ENCODE measurements around the gene TMEM223.
"Not testable (repeated sequence)": the region's sequence is repeated elsewhere in the genome, so short reads cannot be mapped to it uniquely, and the experiment has no call there.

The TMEM223 gene

DNA sequence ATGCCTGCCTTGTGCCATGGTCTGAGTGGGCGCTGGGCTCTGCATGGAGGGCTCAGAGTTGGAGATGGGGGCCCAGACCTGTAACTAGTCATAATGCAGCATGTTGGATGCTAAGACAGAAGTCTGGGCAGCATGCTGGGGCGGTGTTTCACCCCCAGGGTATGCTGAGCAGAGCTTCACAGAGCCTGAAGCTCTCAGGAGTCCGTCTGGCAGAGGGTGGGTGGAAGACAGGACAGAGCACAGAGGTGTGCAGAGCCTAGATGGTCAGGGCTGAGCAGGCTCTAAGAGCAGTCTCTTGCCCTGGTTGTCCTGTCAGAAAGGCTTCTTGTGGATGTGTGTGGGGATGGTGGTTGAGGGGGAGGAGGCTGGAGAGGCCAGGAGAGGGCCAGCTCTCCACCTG lies 13.4 kb downstream of the TMEM223 start:
- peak overlapping the region; percentile 94 for H3K27ac Mint-ChIP-seq
- DNase-seq (ENCODE audit: low spot score in 2 of 2) (no peak), ATAC-seq (peak; percentile 19)
- H3K4me3 Mint-ChIP-seq: peak overlapping the region; percentile 58
- H3K36me3 Mint-ChIP-seq: peaks cover 78% of the 10 kb centered on the region
- H3K9me3 Mint-ChIP-seq: no peaks in the 10 kb centered on the region
- peaks cover 23% of the 10 kb centered on the region for H3K4me1 Mint-ChIP-seq

DNA sequence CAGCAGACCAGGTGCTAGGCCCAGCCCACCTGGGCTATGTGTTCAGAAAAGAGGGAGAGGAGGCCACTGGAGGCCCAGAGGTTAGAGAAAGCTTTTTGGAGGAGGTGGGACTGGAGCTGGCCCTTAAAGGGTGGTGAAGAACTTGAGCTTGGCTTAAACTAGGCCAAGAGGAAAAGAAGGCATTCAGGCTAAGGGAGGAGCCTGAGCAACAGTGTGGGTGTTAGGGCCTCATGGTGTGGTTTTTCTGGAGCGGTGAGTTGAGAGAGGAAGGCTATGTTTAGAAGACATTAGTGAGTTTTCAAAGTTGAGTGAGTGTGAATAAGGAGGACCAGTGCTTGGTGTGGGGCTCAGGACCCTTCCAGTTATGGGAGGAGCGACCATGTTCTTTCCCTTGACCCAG lies 14.4 kb downstream of the TMEM223 start:
- peak overlapping the region; percentile 94 for H3K27ac Mint-ChIP-seq
- H3K36me3 Mint-ChIP-seq: peaks cover 67% of the 10 kb centered on the region
- DNase-seq (ENCODE audit: low spot score in 2 of 2) (no peak), ATAC-seq (peak; percentile 82)
- peaks cover 25% of the 10 kb centered on the region for H3K4me1 Mint-ChIP-seq
- H3K9me3 Mint-ChIP-seq: no peaks in the 10 kb centered on the region
- peak overlapping the region; percentile 58 for H3K4me3 Mint-ChIP-seq

DNA sequence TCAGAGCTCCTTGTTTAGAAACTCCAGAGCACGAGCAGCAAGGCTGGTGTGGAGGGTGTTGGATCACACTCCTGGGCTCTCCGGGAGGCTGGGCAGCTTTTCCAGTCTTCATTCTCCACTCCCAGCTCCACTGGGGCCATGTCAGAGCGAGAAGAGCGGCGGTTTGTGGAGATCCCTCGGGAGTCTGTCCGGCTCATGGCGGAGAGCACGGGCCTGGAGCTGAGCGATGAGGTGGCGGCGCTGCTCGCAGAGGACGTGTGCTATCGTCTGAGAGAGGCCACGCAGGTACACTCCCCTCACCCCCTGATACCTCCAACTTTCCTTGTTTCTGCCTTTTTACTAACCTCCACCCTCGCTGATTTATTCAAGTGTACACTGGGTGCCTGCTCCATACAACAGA lies 16.2 kb downstream of the TMEM223 start:
- peaks cover 40% of the 10 kb centered on the region for H3K4me1 Mint-ChIP-seq
- peak overlapping the region; percentile 70 for H3K27ac Mint-ChIP-seq
- H3K36me3 Mint-ChIP-seq: peaks cover 61% of the 10 kb centered on the region
- no peak for ATAC-seq
- H3K9me3 Mint-ChIP-seq: no peaks in the 10 kb centered on the region
- no peak for DNase-seq (ENCODE audit: low spot score in 2 of 2)
- H3K4me3 Mint-ChIP-seq: no peak overlapping the region

DNA sequence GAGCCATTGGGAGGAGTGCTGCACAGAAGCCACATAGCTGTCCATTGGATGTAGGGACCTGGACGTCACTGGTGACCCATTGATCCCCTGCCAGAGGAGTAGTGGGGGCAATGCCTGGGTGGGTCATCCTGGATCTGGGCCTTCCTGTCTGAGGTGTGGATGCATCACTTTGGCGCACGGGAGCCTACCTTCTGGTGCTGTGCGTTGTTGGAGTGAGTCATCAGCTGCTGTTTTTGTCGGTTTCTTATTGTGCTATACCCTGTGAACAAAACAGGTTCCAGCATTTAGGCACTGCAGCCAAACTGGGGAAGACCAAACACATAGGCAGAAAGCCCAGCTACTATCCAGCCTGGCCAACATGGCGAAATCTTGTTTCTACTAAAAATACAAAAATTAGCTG lies 17.4 kb downstream of the TMEM223 start:
- no peak for ATAC-seq
- peaks cover 59% of the 10 kb centered on the region for H3K36me3 Mint-ChIP-seq
- H3K4me1 Mint-ChIP-seq: peaks cover 51% of the 10 kb centered on the region
- no peak for DNase-seq (ENCODE audit: low spot score in 2 of 2)
- no peaks in the 10 kb centered on the region for H3K9me3 Mint-ChIP-seq
- peak overlapping the region; percentile 70 for H3K27ac Mint-ChIP-seq
- H3K4me3 Mint-ChIP-seq: no peak overlapping the region

DNA sequence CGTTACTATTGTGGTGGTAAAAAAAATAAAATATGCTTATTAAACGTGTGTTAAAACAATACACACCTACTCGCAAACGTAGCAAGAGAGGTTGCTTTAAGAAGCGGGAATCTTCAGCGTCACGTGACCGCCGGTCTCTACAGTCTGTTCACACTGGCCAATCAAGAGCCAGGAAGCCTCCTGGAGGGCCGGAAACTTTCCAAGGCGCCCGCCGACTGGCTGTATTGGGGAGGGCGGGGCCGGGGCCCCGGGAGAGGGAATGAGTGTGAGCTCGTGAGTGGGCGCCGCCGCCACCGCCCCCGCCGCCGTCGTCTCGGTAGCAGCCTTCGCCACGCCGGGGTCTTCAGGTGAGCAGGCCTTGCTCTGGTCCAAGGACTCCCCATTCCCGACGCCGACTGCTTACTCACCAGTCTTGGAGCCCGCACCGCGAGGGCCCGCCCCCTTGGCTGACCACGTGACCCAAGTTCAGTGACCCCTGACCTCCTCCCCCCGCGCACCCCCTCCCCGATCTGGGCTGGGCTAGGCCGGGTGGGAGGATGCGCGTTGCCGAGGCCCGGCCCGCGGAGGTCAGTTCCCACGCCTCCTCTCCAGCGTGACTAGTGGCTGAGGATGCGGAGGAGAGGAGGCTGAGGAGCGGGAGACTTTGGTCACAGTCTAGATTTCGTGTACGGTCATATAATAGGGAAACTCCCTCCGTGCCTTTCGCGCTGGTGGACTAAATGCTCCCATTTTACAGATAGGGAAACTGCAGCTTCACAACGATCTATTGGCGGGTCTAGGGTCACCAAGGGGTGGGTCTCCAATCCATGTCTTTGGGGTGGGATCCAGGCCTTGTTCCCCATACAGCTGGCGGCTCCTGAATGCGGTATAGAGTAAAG lies 20.4 kb downstream of the TMEM223 start, which contains the start of gene TAF6L:
TAF6L (plus strand) TSS at position 253 of the 878 bp plus-strand sequence. CDS start 4,388 bp downstream, outside the sequence.
- Mint-ChIP-seq H3K27ac (peak within 1 kb of the TSS; percentile 97), H3K9me3 (no peaks in the 10 kb centered on the region), H3K4me3 (peak within 1 kb of the TSS; percentile 90), H3K4me1 (peaks cover 33% of the 10 kb centered on the region), H3K36me3 (peaks cover 56% of the 10 kb centered on the region)
- peak; percentile 91 to 99 for DNase-seq (ENCODE audit: low spot score in 2 of 2)
- ATAC-seq: peak; percentile 92

DNA sequence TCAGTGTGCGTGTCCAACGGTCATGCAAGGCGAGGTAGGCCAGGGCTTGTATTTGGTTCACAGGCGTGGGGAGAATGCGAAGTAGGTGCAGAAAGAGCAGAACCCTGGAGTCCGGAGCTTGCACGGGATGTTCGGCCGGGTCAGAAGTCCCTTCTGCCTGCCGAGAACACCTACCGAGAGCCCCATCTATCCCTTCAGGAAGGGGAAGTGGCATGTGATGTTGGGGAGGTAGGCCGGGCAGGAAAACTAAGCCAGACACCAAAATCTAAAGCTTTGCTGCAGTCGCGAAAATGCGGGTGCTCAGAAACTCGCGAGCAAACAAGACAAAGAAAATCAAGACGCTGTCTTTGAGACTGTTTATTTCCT lies 21.0 kb downstream of the TMEM223 start:
- DNase-seq (ENCODE audit: low spot score in 2 of 2) (peak in 1 of 2 donors; percentile 73), ATAC-seq (no peak)
- peaks cover 33% of the 10 kb centered on the region for H3K4me1 Mint-ChIP-seq
- peaks cover 60% of the 10 kb centered on the region for H3K36me3 Mint-ChIP-seq
- H3K9me3 Mint-ChIP-seq: no peaks in the 10 kb centered on the region
- peak overlapping the region; percentile 97 for H3K27ac Mint-ChIP-seq
- peak overlapping the region; percentile 90 for H3K4me3 Mint-ChIP-seq

DNA sequence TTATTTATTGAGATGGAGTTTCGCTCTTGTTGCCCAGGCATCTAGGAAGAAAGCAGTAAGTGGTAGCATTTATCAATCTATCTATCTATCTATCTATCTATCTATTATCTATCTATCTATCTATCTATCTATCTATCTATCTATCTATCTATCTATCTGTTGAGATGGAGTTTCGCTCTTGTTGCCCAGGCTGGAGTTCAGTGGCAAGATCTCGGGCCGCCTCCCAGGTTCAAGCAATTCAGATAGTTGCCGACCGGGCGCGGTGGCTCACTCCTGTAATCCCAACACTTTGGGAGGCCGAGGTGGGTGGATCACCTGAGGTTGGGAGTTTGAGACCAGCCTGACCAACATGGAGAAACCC lies 31.0 kb downstream of the TMEM223 start:
- peaks cover 24% of the 10 kb centered on the region for H3K4me1 Mint-ChIP-seq
- not testable (repeated sequence) for H3K9me3 Mint-ChIP-seq; ATAC-seq; DNase-seq (ENCODE audit: low spot score in 2 of 2)
- peak overlapping the region; percentile 88 for H3K4me3 Mint-ChIP-seq
- peak overlapping the region; percentile 91 for H3K27ac Mint-ChIP-seq
- H3K36me3 Mint-ChIP-seq: peaks cover 44% of the 10 kb centered on the region

DNA sequence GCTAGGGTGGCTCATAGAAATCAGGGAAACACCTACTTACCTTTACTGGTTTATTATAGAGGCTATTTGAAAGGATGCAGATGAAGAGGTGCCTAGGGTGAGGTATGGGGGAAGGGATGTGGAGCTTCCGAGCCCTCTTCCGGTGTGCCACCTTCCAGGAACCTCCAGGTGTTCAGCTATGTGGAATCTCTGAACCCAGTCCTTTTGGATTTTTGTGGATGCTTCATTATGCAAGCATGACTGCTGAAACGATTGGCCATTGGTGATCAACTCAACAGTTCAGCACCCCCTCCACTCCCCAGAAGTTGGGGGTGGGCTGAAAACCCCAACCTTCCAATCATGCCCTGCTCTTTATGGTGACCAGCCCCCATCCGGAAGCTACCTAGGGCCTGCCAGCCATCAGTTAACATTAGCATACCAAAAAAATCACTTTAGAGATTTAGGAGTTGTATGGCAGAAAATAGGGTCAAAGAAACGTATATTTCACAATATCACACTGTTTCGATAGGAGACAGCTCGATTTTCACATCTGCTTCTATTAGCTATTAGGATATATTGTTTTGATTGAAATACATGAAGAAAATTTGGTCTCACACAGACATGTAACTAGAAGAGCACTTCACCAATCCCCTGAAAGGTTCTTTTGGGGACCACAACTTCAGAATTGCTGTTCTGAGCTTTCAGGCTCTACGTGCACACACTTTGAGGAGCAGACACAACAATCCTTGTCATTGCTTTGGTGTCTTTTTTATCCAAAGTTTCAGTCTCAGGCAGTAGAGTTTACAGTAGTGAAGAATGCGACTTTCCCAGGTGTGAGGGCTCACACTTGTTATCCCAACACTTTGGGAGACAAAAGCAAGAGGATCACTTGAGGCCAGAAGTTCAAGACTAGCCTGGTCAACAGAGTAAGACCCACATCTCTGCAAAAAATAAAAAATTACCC lies 33.7 kb downstream of the TMEM223 start:
- ATAC-seq (no peak), DNase-seq (ENCODE audit: low spot score in 2 of 2) (no peak)
- Mint-ChIP-seq H3K4me3 (no peak overlapping the region), H3K27ac (no peak overlapping the region), H3K9me3 (no peaks in the 10 kb centered on the region), H3K36me3 (peaks cover 33% of the 10 kb centered on the region), H3K4me1 (peaks cover 30% of the 10 kb centered on the region)

DNA sequence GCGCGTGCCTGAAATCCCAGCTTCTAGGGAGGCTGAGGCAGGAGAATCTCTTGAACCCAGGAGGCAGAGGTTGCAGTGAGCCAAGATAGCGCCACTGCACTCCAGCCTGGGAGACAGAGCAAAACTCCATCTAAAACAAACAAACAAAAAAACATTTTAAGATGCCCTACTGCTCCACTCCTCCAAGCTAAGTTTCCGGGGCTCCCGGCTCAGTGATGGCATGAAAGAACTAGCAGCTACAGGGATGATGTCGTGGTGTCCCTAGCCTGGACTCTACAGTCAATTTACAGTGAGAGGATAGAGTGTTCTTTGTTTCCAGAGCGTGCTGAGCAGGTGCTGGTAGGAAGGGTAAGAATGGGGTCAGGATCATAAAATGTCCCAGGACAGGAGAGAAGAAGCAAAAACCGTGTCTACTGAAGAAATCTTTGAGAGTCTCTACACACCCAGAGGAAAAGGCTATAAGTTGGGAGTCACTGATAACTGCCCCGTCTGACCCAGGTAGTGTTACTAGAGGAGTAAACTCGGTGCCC lies 36.7 kb downstream of the TMEM223 start:
- peak overlapping the region; percentile 87 for H3K4me3 Mint-ChIP-seq
- H3K27ac Mint-ChIP-seq: no peak overlapping the region
- DNase-seq (ENCODE audit: low spot score in 2 of 2): no peak
- H3K9me3 Mint-ChIP-seq: no peaks in the 10 kb centered on the region
- peaks cover 12% of the 10 kb centered on the region for H3K36me3 Mint-ChIP-seq
- peaks cover 20% of the 10 kb centered on the region for H3K4me1 Mint-ChIP-seq
- ATAC-seq: no peak

DNA sequence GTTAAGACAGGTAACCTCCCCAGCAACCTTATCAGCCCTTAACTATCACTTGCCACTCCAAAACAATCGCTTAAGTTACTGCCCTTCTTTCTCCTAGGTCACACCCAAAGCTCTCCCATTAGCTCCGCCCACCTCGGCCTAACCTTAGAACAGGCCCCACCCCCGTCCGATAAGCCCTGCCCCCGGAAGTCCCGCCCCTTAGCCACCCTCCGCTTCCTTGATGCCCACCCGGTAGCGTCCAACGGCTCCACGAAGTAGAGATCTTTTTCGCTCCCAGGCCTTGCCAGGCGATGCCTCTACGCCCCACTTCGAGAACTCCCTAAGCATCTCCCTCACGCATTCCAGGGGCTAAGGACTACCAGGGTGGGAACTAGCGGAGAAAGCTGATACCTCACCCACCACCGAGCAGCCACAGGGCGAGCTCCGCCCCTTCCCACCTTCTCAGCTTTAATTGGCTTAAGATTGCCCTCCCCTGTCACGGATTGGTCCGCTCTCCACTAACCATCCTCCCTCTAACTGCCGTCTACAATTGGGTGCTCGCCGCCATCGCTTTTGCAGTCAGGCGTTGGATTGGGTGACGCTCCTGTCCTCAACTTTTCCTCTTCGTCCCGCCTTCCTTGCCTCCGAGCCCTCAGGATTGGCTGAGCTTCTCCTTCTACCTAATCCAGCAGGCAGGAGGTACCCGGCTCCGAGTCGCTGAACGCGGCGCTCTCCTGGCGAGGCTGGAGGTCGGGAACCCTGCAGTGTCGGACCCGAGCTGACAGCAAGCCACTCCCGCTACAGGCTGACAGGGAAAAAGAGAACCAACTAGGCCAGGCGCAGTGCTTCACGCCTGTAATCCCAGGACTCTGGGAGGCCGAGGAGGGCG lies 37.8 kb downstream of the TMEM223 start, which contains the start of gene ZBTB3:
ZBTB3 (minus strand) TSS at position 425 of the 868 bp plus-strand sequence. CDS start 496 bp downstream, outside the sequence.
- no peaks in the 10 kb centered on the region for H3K9me3 Mint-ChIP-seq
- peak within 1 kb of the TSS; percentile 92 for H3K27ac Mint-ChIP-seq
- peaks cover 22% of the 10 kb centered on the region for H3K36me3 Mint-ChIP-seq
- peaks cover 20% of the 10 kb centered on the region for H3K4me1 Mint-ChIP-seq
- H3K4me3 Mint-ChIP-seq: peak within 1 kb of the TSS; percentile 87
- DNase-seq (ENCODE audit: low spot score in 2 of 2): peak; percentile 90 to 97
- peak; percentile 98 for ATAC-seq

DNA sequence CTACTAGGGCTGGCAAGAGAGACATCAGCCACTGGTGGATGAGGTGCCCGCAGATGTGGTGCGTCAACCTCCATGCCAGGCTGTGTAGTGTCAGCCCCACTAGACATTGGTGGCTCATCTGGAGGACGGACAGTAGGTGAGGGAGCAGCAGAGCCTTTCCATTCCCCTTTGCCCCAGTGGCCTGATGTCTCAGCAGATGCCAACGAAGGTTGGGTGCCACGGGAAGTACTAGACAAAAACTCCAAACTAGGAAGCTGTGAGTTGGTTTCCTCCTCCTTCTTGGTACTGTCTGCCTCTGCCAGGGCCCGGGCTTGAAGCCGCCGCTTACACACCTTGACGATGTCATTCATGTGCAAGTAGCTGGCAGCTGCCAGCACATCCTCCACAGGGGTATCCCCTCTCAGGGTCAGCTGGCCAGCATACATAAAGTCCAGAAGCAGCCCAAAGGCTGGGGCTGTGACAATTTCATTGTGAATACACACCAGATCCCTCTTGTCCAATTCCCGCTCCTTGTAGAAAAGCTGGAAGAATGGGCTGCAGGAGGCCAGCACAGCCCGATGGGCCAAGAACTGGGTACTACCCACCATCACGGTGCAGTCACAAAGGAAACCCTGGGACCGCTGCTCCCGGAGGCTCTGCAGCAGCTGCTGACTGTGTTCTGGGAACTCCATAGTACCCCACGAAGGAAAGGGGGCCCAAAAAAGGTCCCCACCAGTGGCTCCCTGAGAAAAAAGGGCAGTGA lies 38.6 kb downstream of the TMEM223 start:
- no peak for ATAC-seq
- H3K9me3 Mint-ChIP-seq: no peaks in the 10 kb centered on the region
- DNase-seq (ENCODE audit: low spot score in 2 of 2): peak in 1 of 2 donors; percentile 11

DNA sequence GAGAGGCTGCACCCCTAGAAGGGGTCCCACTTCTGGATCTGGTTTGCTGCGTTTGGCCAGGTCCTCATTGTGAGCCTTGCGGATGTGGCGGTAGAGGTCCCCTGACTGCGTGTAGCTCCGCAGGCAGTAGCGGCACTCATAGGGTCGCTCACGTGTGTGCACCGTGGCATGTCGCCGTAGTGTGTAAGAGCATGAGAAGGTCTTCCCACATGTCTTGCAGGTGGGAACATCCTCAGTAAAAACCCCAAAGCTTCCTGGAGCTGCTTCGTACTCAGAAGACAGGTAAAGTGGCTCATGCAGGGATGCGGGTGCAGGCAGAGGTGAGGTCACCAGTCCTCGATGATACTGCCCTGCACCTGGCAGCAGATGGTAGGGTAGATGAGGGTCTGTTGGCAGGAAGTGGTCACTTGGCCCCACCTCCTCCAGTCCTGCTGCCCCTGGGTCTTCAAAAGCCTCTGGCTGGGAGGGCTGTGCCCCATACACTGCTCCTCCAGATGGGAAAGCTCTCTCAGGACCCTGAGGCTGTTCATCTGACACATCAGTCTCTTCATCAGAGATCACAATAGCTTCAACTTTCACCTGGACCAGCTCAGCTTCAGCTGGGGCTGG lies 39.5 kb downstream of the TMEM223 start:
- no peak for DNase-seq (ENCODE audit: low spot score in 2 of 2)
- peaks cover 20% of the 10 kb centered on the region for H3K4me1 Mint-ChIP-seq
- H3K4me3 Mint-ChIP-seq: peak overlapping the region; percentile 87

More for the DNA sequence above, 38.6 kb downstream of the TMEM223 start:
- Mint-ChIP-seq H3K36me3 (peaks cover 25% of the 10 kb centered on the region), H3K4me3 (peak overlapping the region; percentile 87), H3K4me1 (peaks cover 20% of the 10 kb centered on the region), H3K27ac (peak overlapping the region; percentile 92)

DNA sequence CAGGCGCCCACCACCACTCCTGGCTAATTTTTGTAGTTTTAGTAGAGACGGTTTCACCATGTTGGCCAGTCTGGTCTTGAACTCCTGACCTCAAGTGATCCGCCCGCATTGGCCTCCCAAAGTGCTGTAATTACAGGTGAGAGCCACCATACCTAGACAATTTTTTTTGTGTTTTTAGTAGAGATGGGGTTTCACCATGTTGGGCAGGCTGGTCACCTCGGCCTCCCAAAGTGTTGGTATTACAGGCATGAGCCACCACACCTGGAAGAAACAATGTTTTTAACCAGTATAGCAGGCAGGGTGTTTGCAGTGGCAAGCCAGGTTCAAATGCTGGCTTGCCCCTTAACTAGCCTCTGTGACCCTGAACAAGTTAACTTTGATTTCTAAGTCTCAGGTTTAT lies 41.9 kb downstream of the TMEM223 start:
- H3K4me3 Mint-ChIP-seq; ATAC-seq; H3K9me3 Mint-ChIP-seq; DNase-seq (ENCODE audit: low spot score in 2 of 2): not testable (repeated sequence)
- Mint-ChIP-seq H3K4me1 (peaks cover 20% of the 10 kb centered on the region), H3K36me3 (peaks cover 25% of the 10 kb centered on the region), H3K27ac (peak overlapping the region; percentile 5)

More for the DNA sequence above, 39.5 kb downstream of the TMEM223 start:
- H3K36me3 Mint-ChIP-seq: peaks cover 25% of the 10 kb centered on the region
- no peak for ATAC-seq
- H3K9me3 Mint-ChIP-seq: no peaks in the 10 kb centered on the region
- no peak overlapping the region for H3K27ac Mint-ChIP-seq

All from stimulated activated effector memory CD8-positive, alpha-beta T cell treated with anti-CD3 and anti-CD28 coated beads, Interleukin-12 subunit alpha, Interleukin-12 subunit beta, amount 100 ng/mL, for 72 hours (primary cell).